IPS-NIHi7 (cell line): ENCODE measurements around the gene NOXA1.
"Not testable (repeated sequence)": the region's sequence is repeated elsewhere in the genome, so short reads cannot be mapped to it uniquely, and the experiment has no call there.

Source experiments
- DNase-seq: peaks from one replicate; pipeline ENCODE4 v3.0.0; 2012; ENCODE audit warnings: mixed read lengths; ENCODE audit errors: extremely low spot score

NOXA1 gene

GRCh38 chr9:137465000-137465719 is 42.0 kb downstream of the NOXA1 start:
- DNase-seq: no peak

- no peak for DNase-seq
Observed at GRCh38 chr9:137465720-137466388, 42.7 kb downstream of the NOXA1 start.

GRCh38 chr9:137466389-137467085 is 43.3 kb downstream of the NOXA1 start:
- not testable (repeated sequence) for DNase-seq

- no peak for DNase-seq
Observed at GRCh38 chr9:137467161-137467581, 44.0 kb downstream of the NOXA1 start.

GRCh38 chr9:137467896-137468295 is 44.7 kb downstream of the NOXA1 start:
- no peak for DNase-seq

- no peak for DNase-seq
Observed at GRCh38 chr9:137470785-137471184, 47.6 kb downstream of the NOXA1 start.

GRCh38 chr9:137474271-137474670 is 51.1 kb downstream of the NOXA1 start:
- DNase-seq: no peak

- DNase-seq: no peak
Observed at GRCh38 chr9:137475666-137476065, 52.5 kb downstream of the NOXA1 start.

- DNase-seq: no peak
Observed at GRCh38 chr9:137476856-137477255, 53.7 kb downstream of the NOXA1 start.

GRCh38 chr9:137477778-137478612 is 54.8 kb downstream of the NOXA1 start:
- DNase-seq: no peak

- no peak for DNase-seq
Observed at GRCh38 chr9:137478613-137478961, 55.4 kb downstream of the NOXA1 start.

GRCh38 chr9:137478962-137479861 is 56.0 kb downstream of the NOXA1 start:
- no peak for DNase-seq

- DNase-seq: no peak
Observed at GRCh38 chr9:137479892-137480685, 56.9 kb downstream of the NOXA1 start.

- no peak for DNase-seq
Observed at GRCh38 chr9:137480686-137481683, 57.8 kb downstream of the NOXA1 start.

GRCh38 chr9:137482094-137482781 is 59.0 kb downstream of the NOXA1 start:
- DNase-seq: no peak
